Measurements from ENCODE around the gene TMEM44.

The TMEM44 gene

DNA sequence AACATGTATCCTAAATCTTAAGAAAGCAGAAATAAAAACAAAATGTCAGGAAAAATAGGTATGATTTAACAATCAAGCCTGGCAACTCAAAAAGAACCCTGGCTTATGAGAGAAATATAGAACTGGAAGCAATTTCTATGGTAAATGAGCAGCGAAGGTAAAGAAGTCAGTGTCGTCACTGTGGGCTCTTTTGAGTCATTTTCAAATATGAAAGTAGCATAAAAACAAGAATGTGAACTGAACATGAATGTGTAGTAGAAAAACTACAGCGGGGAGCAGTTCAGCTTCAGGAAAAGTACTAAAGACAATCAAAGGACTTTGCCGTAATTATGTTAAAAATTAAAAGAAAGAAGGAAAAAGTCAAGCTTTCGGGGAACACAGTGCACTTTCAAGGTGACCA, 21.2 kb upstream of the TMEM44 start:
- TF ChIP-seq PPARA (CRISPR knock-in tag; IDR thresholded peaks at IDR 0.05; ENCODE audit: borderline replicate concordance), result no peak
- TF ChIP-seq ISL1 (CRISPR knock-in tag; IDR thresholded peaks at IDR 0.05), result no peak
- TF ChIP-seq ARNTL (CRISPR knock-in tag; IDR thresholded peaks at IDR 0.05; ENCODE audit: borderline replicate concordance, low read depth), result no peak
- TF ChIP-seq, protein P1, sequence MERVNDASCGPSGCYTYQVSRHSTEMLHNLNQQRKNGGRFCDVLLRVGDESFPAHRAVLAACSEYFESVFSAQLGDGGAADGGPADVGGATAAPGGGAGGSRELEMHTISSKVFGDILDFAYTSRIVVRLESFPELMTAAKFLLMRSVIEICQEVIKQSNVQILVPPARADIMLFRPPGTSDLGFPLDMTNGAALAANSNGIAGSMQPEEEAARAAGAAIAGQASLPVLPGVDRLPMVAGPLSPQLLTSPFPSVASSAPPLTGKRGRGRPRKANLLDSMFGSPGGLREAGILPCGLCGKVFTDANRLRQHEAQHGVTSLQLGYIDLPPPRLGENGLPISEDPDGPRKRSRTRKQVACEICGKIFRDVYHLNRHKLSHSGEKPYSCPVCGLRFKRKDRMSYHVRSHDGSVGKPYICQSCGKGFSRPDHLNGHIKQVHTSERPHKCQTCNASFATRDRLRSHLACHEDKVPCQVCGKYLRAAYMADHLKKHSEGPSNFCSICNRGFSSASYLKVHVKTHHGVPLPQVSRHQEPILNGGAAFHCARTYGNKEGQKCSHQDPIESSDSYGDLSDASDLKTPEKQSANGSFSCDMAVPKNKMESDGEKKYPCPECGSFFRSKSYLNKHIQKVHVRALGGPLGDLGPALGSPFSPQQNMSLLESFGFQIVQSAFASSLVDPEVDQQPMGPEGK (CRISPR knock-in tag; IDR thresholded peaks at IDR 0.05; ENCODE audit: borderline replicate concordance), result no peak
- no peak for TF ChIP-seq ZFP30 (CRISPR knock-in tag; IDR thresholded peaks at IDR 0.05)
- no peak for TF ChIP-seq SNAI2 (CRISPR knock-in tag; IDR thresholded peaks at IDR 0.05)
- TF ChIP-seq TCF4 (CRISPR knock-in tag; IDR thresholded peaks at IDR 0.05; ENCODE audit: borderline replicate concordance), result no peak
- TF ChIP-seq, protein P2, sequence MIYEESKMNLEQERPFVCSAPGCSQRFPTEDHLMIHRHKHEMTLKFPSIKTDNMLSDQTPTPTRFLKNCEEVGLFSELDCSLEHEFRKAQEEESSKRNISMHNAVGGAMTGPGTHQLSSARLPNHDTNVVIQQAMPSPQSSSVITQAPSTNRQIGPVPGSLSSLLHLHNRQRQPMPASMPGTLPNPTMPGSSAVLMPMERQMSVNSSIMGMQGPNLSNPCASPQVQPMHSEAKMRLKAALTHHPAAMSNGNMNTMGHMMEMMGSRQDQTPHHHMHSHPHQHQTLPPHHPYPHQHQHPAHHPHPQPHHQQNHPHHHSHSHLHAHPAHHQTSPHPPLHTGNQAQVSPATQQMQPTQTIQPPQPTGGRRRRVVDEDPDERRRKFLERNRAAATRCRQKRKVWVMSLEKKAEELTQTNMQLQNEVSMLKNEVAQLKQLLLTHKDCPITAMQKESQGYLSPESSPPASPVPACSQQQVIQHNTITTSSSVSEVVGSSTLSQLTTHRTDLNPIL (CRISPR knock-in tag; IDR thresholded peaks at IDR 0.05; ENCODE audit: low read depth), result no peak
- TF ChIP-seq CSDC2 (CRISPR knock-in tag; IDR thresholded peaks at IDR 0.05), result no peak
- no peak for TF ChIP-seq ZNF70 (CRISPR knock-in tag; IDR thresholded peaks at IDR 0.05)
- TF ChIP-seq ESRRG (CRISPR knock-in tag; IDR thresholded peaks at IDR 0.05), result no peak
- TF ChIP-seq ZNF8 (CRISPR knock-in tag; IDR thresholded peaks at IDR 0.05), result no peak
- TF ChIP-seq ZNF565 (CRISPR knock-in tag; conservative IDR thresholded peaks at IDR 0.05; ENCODE audit: low read depth), result no peak
- no peak for TF ChIP-seq RARB (CRISPR knock-in tag; IDR thresholded peaks at IDR 0.05)
- no peak for TF ChIP-seq GLIS3 (CRISPR knock-in tag; IDR thresholded peaks at IDR 0.05)
- no peak for TF ChIP-seq TSHZ2 (CRISPR knock-in tag; IDR thresholded peaks at IDR 0.05)
- TF ChIP-seq TOX (CRISPR knock-in tag; IDR thresholded peaks at IDR 0.05; ENCODE audit: borderline replicate concordance), result no peak
- no peak for TF ChIP-seq OSR1 (CRISPR knock-in tag; IDR thresholded peaks at IDR 0.05)
- TF ChIP-seq ZFP3 (CRISPR knock-in tag; IDR thresholded peaks at IDR 0.05), result no peak
- ATAC-seq, result no peak

DNA sequence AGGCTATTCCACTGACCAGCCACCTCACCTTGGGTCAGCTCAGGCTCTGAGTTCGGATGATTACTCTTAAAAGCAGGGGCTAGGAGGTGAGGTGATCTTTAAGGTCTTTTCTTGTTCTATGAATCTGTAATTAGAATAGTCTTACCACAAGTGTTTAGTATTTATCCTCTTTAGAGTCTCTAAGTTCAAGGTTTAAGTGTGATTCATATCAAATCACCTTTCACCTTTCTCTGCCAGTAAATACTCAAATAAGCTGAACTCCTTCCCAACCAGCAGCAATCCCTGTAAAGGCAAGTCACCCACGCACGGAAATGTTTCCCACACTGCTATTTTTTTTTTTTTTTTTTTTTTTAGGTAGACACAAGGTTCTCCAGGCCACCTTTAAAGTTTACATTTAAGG, 14.5 kb upstream of the TMEM44 start:
- ATAC-seq, result no peak
- TF ChIP-seq ESRRG (CRISPR knock-in tag; IDR thresholded peaks at IDR 0.05), result no peak
- no peak for TF ChIP-seq ARNTL (CRISPR knock-in tag; IDR thresholded peaks at IDR 0.05; ENCODE audit: borderline replicate concordance, low read depth)
- no peak for TF ChIP-seq ISL1 (CRISPR knock-in tag; IDR thresholded peaks at IDR 0.05)
- TF ChIP-seq, protein P3, sequence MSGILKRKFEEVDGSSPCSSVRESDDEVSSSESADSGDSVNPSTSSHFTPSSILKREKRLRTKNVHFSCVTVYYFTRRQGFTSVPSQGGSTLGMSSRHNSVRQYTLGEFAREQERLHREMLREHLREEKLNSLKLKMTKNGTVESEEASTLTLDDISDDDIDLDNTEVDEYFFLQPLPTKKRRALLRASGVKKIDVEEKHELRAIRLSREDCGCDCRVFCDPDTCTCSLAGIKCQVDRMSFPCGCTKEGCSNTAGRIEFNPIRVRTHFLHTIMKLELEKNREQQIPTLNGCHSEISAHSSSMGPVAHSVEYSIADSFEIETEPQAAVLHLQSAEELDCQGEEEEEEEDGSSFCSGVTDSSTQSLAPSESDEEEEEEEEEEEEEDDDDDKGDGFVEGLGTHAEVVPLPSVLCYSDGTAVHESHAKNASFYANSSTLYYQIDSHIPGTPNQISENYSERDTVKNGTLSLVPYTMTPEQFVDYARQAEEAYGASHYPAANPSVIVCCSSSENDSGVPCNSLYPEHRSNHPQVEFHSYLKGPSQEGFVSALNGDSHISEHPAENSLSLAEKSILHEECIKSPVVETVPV (CRISPR knock-in tag; IDR thresholded peaks at IDR 0.05), result no peak

- ATAC-seq, result no peak
- no peak for TF ChIP-seq ESRRG (CRISPR knock-in tag; IDR thresholded peaks at IDR 0.05)
- TF ChIP-seq, protein P1 (CRISPR knock-in tag; IDR thresholded peaks at IDR 0.05; ENCODE audit: borderline replicate concordance), result no peak
- no peak for TF ChIP-seq ZNF565 (CRISPR knock-in tag; conservative IDR thresholded peaks at IDR 0.05; ENCODE audit: low read depth)
- TF ChIP-seq SNAI2 (CRISPR knock-in tag; IDR thresholded peaks at IDR 0.05), result no peak
- TF ChIP-seq TOX (CRISPR knock-in tag; IDR thresholded peaks at IDR 0.05; ENCODE audit: borderline replicate concordance), result no peak
- TF ChIP-seq ZC3H10 (CRISPR knock-in tag; IDR thresholded peaks at IDR 0.05), result no peak
- no peak for TF ChIP-seq TSHZ2 (CRISPR knock-in tag; IDR thresholded peaks at IDR 0.05)
- no peak for TF ChIP-seq BACH2 (CRISPR knock-in tag; IDR thresholded peaks at IDR 0.05; ENCODE audit: borderline replicate concordance)
- TF ChIP-seq ARNTL (CRISPR knock-in tag; IDR thresholded peaks at IDR 0.05; ENCODE audit: borderline replicate concordance, low read depth), result no peak
- TF ChIP-seq ZFP30 (CRISPR knock-in tag; IDR thresholded peaks at IDR 0.05), result no peak
- TF ChIP-seq, protein P4, sequence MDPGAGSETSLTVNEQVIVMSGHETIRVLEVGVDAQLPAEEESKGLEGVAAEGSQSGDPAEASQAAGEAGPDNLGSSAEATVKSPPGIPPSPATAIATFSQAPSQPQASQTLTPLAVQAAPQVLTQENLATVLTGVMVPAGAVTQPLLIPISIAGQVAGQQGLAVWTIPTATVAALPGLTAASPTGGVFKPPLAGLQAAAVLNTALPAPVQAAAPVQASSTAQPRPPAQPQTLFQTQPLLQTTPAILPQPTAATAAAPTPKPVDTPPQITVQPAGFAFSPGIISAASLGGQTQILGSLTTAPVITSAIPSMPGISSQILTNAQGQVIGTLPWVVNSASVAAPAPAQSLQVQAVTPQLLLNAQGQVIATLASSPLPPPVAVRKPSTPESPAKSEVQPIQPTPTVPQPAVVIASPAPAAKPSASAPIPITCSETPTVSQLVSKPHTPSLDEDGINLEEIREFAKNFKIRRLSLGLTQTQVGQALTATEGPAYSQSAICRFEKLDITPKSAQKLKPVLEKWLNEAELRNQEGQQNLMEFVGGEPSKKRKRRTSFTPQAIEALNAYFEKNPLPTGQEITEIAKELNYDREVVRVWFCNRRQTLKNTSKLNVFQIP (CRISPR knock-in tag; IDR thresholded peaks at IDR 0.05; ENCODE audit: borderline replicate concordance, low read depth), result no peak
- no peak for TF ChIP-seq RARB (CRISPR knock-in tag; IDR thresholded peaks at IDR 0.05)
- TF ChIP-seq CSDC2 (CRISPR knock-in tag; IDR thresholded peaks at IDR 0.05), result no peak
- TF ChIP-seq ISL1 (CRISPR knock-in tag; IDR thresholded peaks at IDR 0.05), result no peak
- no peak for TF ChIP-seq OSR1 (CRISPR knock-in tag; IDR thresholded peaks at IDR 0.05)
Observed at GRCh38 chr3:194642769-194643168, 9.6 kb upstream of the TMEM44 start.

All from SK-N-SH treated with all-trans-retinoic acid at 6 μM for 48 hours (cell line).